H1 (cell line): ENCODE data around the gene OTOP3.

ENCODE experiments used
- POLR2A ChIP-seq, 2 experiments: IDR thresholded peaks; 1 replicate in 1 of 2; 2 replicates in 1 of 2; pipeline ENCODE4 v1.6.1; 2011; ENCODE audit warnings: low read depth in 2 of 2, low read length in 2 of 2, mild to moderate bottlenecking in 2 of 2; ENCODE audit errors: control extremely low read depth in 1 of 2
- TAF1 ChIP-seq: IDR thresholded peaks from 2 replicates; pipeline ENCODE4 v1.6.1; 2011; ENCODE audit warnings: mild to moderate bottlenecking, low read depth, low read length

GRCh38 chr17:74923538-74924249 lies 12.0 kb upstream of the OTOP3 start:
- TF ChIP-seq POLR2A (IDR thresholded peaks at IDR 0.05; ENCODE audit: control extremely low read depth in 1 of 2, low read depth in 2 of 2, low read length in 2 of 2) (no peak), TAF1 (no peak)
